Non-pigmented ciliary epithelial cell (primary cell): Measurements from ENCODE around the gene LYST.
"Not testable (repeated sequence)": the region's sequence is repeated elsewhere in the genome, so short reads cannot be mapped to it uniquely, and the experiment has no call there.

ENCODE experiments used
- DNase-seq: peaks from one replicate; pipeline ENCODE4 v3.0.0-alpha.2; 2010; ENCODE audit warnings: low read depth

LYST gene

GRCh38 chr1:235866205-235866912, at the start of gene LYST:
TSS of gene LYST (minus strand) at chr1:235866906. CDS start at chr1:235830417, 36,489 bp downstream.
- DNase-seq = no peak

- not testable (repeated sequence) for DNase-seq
These were observed 48.8 kb upstream of the LYST start for GRCh38 chr1:235915489-235915888.

GRCh38 chr1:235913311-235913710, 46.6 kb upstream of the LYST start:
- DNase-seq = no peak

GRCh38 chr1:235911876-235912275, 45.2 kb upstream of the LYST start:
- DNase-seq = no peak

- no peak for DNase-seq
These were observed 44.6 kb upstream of the LYST start for GRCh38 chr1:235911300-235911662.

- DNase-seq = peak; percentile 91
These were observed 43.9 kb upstream of the LYST start for GRCh38 chr1:235910357-235911299.

GRCh38 chr1:235908742-235909520, 42.2 kb upstream of the LYST start:
- DNase-seq = no peak

- no peak for DNase-seq
These were observed 41.2 kb upstream of the LYST start for GRCh38 chr1:235907897-235908240.

- DNase-seq = no peak
These were observed 40.6 kb upstream of the LYST start for GRCh38 chr1:235907187-235907896.

- DNase-seq = no peak
These were observed 39.7 kb upstream of the LYST start for GRCh38 chr1:235906436-235906835.

- not testable (repeated sequence) for DNase-seq
These were observed 37.1 kb upstream of the LYST start for GRCh38 chr1:235903809-235904208.

- DNase-seq = no peak
These were observed 36.2 kb upstream of the LYST start for GRCh38 chr1:235902677-235903542.

GRCh38 chr1:235901461-235901860, 34.8 kb upstream of the LYST start:
- DNase-seq = no peak

- DNase-seq = no peak
These were observed 31.4 kb upstream of the LYST start for GRCh38 chr1:235898126-235898525.

GRCh38 chr1:235893840-235894239, 27.1 kb upstream of the LYST start:
- DNase-seq = no peak

GRCh38 chr1:235892734-235893413, 26.2 kb upstream of the LYST start:
- no peak for DNase-seq

GRCh38 chr1:235892202-235892601, 25.5 kb upstream of the LYST start:
- DNase-seq = no peak

GRCh38 chr1:235888119-235888643, 21.5 kb upstream of the LYST start:
- DNase-seq = no peak

GRCh38 chr1:235887676-235888075, 21.0 kb upstream of the LYST start:
- DNase-seq = no peak

- DNase-seq = no peak
These were observed 19.1 kb upstream of the LYST start for GRCh38 chr1:235885655-235886262.
